ENCODE data around the gene GREB1. TPM values are rescaled to one million over a fixed set of nuclear protein-coding genes. Genes with fewer than 3 reads are reported as not detected.

Gene GREB1
- total and polyA plus RNA-seq, 2 experiments from 2014 or later: 12.0 to 35.0 TPM

- Histone ChIP-seq H3K79me2 (replicated peaks; ENCODE audit: insufficient read depth) (no peaks in the 10 kb centered on the region), H3K27ac (ENCODE audit: low read depth) (no peak overlapping the region), H2AFZ (no peak overlapping the region), H3F3A (replicated peaks; ENCODE audit: low read depth) (no peaks in the 10 kb centered on the region), H3K36me3 (ENCODE audit: insufficient read depth) (no peaks in the 10 kb centered on the region), H3K27me3 (ENCODE audit: insufficient read depth) (no peaks in the 10 kb centered on the region), H4K20me1 (replicated peaks; ENCODE audit: insufficient read depth) (no peaks in the 10 kb centered on the region), H3K4me1 (ENCODE audit: insufficient read depth) (peaks cover 10% of the 10 kb centered on the region; the same call in 1 of the 2 replicates), H3K4me3 (no peak overlapping the region), H3K9me2 (ENCODE audit: insufficient read depth) (no peaks in the 10 kb centered on the region), H3K4me2 (no peak overlapping the region)
- Mint-ChIP-seq H3K27ac (no peak overlapping the region), H3K36me3 (ENCODE audit: low read depth) (no peaks in the 10 kb centered on the region; the same call in 2 of the 3 replicates), H3K9me3 (no peaks in the 10 kb centered on the region), H3K4me3 (no peak overlapping the region), H3K27me3 (ENCODE audit: insufficient read depth, low read depth, poor library complexity) (peaks cover 17% of the 10 kb centered on the region), H3K4me1 (peaks cover 32% of the 10 kb centered on the region)
- TF ChIP-seq ZNF114 (CRISPR knock-in tag; IDR thresholded peaks at IDR 0.05): no peak
- TF ChIP-seq POLR2AphosphoS5 (IDR thresholded peaks at IDR 0.05; ENCODE audit: low read depth): no peak
- no peak for TF ChIP-seq CTCF (conservative IDR thresholded peaks at IDR 0.05; ENCODE audit: low read depth in 2 of 2)
- no peak for TF ChIP-seq JUNB (IDR thresholded peaks at IDR 0.05; ENCODE audit: unreplicated experiment)
- no peak for TF ChIP-seq REST (IDR thresholded peaks at IDR 0.05; ENCODE audit: unreplicated experiment)
- no peak for TF ChIP-seq ETS1 (IDR thresholded peaks at IDR 0.05)
- no peak for TF ChIP-seq ZNF331 (CRISPR knock-in tag; IDR thresholded peaks at IDR 0.05; ENCODE audit: low read depth)
- no peak for TF ChIP-seq NANOG (IDR thresholded peaks at IDR 0.05; ENCODE audit: borderline replicate concordance)
- TF ChIP-seq STAT1 (IDR thresholded peaks at IDR 0.05; ENCODE audit: unreplicated experiment): no peak
- no peak for TF ChIP-seq CREB1 (CRISPR knock-in tag; IDR thresholded peaks at IDR 0.05; ENCODE audit: low read depth)
- no peak for TF ChIP-seq EZH2phosphoT487 (IDR thresholded peaks at IDR 0.05; ENCODE audit: unreplicated experiment)
- no peak for TF ChIP-seq ZNF462 (CRISPR knock-in tag; IDR thresholded peaks at IDR 0.05)
- TF ChIP-seq EZH2 (IDR thresholded peaks at IDR 0.05; ENCODE audit: low read depth, unreplicated experiment): no peak
- ATAC-seq (no peak), DNase-seq (ENCODE audit: low spot score) (no peak)
Measured at GRCh38 chr2:11685906-11686470, 152.1 kb downstream of the GREB1 start.
